Naive thymus-derived CD8-positive, alpha-beta T cell (primary cell): ENCODE data around the gene TIAM1. TPM values are rescaled to one million over a fixed set of nuclear protein-coding genes. Genes with fewer than 3 reads are reported as not detected.

Experiments
- ATAC-seq, 2 donors: fragments of 150-1000 bp; cut with Tn5 transposase in 1 of 2; sonication (Bioruptor Pico), chemical (Tn5 transposase) in 1 of 2; 1 replicate in 1 of 2; 2 replicates in 1 of 2; pipeline ENCODE4 v1.10.0; 2021; ENCODE audit warnings: mild to moderate bottlenecking in 2 of 2, moderate library complexity in 2 of 2
- POLR2A ChIA-PET: fragments of 350-600 bp; sonication (Branson Sonifier 250); formaldehyde crosslinking; loops from one replicate; lab custom pipeline; 2021; ENCODE audit warnings: antibody characterized with exemption; lab: Charles Lee
- DNase-seq, 10 donors: peaks; one replicate each; pipeline versions ENCODE4 v3.0.0 to v3.0.0-alpha.2; 2020 to 2022
- H3K27ac Mint-ChIP-seq, 10 donors: one replicate each; pipeline ENCODE4 v1.8.0; 2020 to 2022; ENCODE audit warnings: mild to moderate bottlenecking in 10 of 10, mixed read lengths in 10 of 10, moderate library complexity in 4 of 10, inconsistent platforms in 1 of 10
- H3K27me3 Mint-ChIP-seq, 5 donors: one replicate each; pipeline ENCODE4 v1.8.0; 2021 to 2022; ENCODE audit warnings: mixed read lengths in 5 of 5
- H3K36me3 Mint-ChIP-seq, 3 donors: one replicate each; pipeline ENCODE4 v1.8.0; 2020 to 2022; ENCODE audit warnings: mixed read lengths in 3 of 3, mild to moderate bottlenecking in 2 of 3, inconsistent platforms in 1 of 3
- H3K4me1 Mint-ChIP-seq, 4 donors: one replicate each; pipeline ENCODE4 v1.8.0; 2021 to 2022; ENCODE audit warnings: mixed read lengths in 4 of 4
- H3K4me3 Mint-ChIP-seq, 10 donors: one replicate each; pipeline ENCODE4 v1.8.0; 2020 to 2022; ENCODE audit warnings: mild to moderate bottlenecking in 10 of 10, mixed read lengths in 10 of 10, moderate library complexity in 6 of 10, inconsistent platforms in 1 of 10
- H3K9me3 Mint-ChIP-seq, 9 donors: one replicate each; pipeline ENCODE4 v1.8.0; 2020 to 2022; ENCODE audit warnings: mixed read lengths in 9 of 9, mild to moderate bottlenecking in 3 of 9, inconsistent platforms in 1 of 9, moderate library complexity in 1 of 9
- polyA plus RNA-seq, 3 donors: library from polyadenylated mRNA; unstranded; fragments of 300-500 nt; fragmentation: Illumina TruSeq; gene quantifications; one replicate each; pipeline ENCODE4 v1.2.3, GENCODE V29; 2021
- total RNA-seq, 8 experiments: library from RNA in 2 of 8; stranded (reverse) in 2 of 8; gene quantifications; one replicate each; pipeline ENCODE4 v1.2.3 and lab custom pipeline; 2021 to 2026

The TIAM1 gene
- total and polyA plus RNA-seq, 5 experiments from 2014 or later = 2.7 to 9.8 (median 4.0) TPM

- H3K4me3 Mint-ChIP-seq = no peak overlapping the region
- no peaks in the 10 kb centered on the region for H3K27me3 Mint-ChIP-seq
- H3K4me1 Mint-ChIP-seq = peaks cover 5 to 13% (median 10%) of the 10 kb centered on the region in 4 donors
- no peak overlapping the region for H3K27ac Mint-ChIP-seq
- no peak for DNase-seq
- no peaks in the 10 kb centered on the region for H3K9me3 Mint-ChIP-seq
- POLR2A ChIA-PET = no interaction called here
- no peak for ATAC-seq
- no peaks in the 10 kb centered on the region for H3K36me3 Mint-ChIP-seq
Observed at GRCh38 chr21:31370281-31370892, 26.3 kb upstream of the TIAM1 start.

DNA sequence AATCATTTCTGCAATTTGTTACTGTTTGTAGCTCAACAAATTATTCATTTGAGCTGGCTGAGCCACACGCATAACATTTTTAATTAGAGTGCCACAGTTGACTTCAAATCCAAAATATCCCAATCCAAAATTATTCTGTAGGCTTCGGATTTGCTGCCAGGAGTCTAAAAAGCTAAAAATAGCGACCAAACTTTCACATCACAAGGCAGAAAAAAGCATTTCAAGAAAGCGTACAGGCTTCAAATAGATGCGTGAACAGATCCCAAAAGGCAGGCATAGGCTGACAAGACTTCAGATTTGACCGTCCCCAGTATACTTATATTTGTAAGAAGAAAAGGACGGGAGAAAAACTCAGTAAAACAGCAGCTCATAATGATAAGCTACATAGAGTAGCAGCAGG, 24.3 kb upstream of the TIAM1 start:
- Mint-ChIP-seq H3K4me3 (no peak overlapping the region), H3K27me3 (no peaks in the 10 kb centered on the region), H3K9me3 (no peaks in the 10 kb centered on the region), H3K36me3 (no peaks in the 10 kb centered on the region), H3K27ac (no peak overlapping the region), H3K4me1 (peaks cover 16 to 28% (median 25%) of the 10 kb centered on the region in 4 donors)
- DNase-seq = no peak
- POLR2A ChIA-PET = no interaction called here
- ATAC-seq = no peak

DNA sequence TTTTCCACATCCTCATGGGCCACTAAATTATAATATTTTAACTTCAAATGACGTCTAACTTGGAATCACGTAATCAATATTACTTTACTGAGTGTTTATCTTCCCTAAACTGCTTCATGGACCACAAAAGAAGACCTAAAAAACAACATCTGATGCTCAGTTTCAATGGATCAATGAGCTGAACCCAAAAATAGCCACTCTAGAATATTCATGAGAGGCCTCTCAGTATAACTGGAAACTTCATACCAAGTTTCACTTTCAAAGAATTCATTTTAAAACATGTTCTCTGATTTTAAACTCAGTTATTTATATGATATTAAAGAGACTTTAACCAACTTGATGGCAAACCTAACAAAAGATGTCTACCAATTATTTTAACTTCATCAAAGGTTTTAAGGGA, 23.7 kb upstream of the TIAM1 start:
- H3K36me3 Mint-ChIP-seq = no peaks in the 10 kb centered on the region
- no peaks in the 10 kb centered on the region for H3K27me3 Mint-ChIP-seq
- no peak overlapping the region for H3K4me3 Mint-ChIP-seq
- H3K27ac Mint-ChIP-seq = no peak overlapping the region
- POLR2A ChIA-PET = no interaction called here
- peaks cover 19 to 34% (median 29%) of the 10 kb centered on the region in 4 donors for H3K4me1 Mint-ChIP-seq
- no peaks in the 10 kb centered on the region for H3K9me3 Mint-ChIP-seq
- ATAC-seq (no peak), DNase-seq (no peak)

GRCh38 chr21:31366825-31367224, 22.8 kb upstream of the TIAM1 start:
- H3K4me1 Mint-ChIP-seq = peaks cover 19 to 39% (median 32%) of the 10 kb centered on the region in 4 donors
- DNase-seq (no peak), ATAC-seq (no peak)
- no peak overlapping the region for H3K4me3 Mint-ChIP-seq
- H3K27ac Mint-ChIP-seq = peak overlapping the region in 1 of 10 donors; percentile 15
- no peaks in the 10 kb centered on the region for H3K36me3 Mint-ChIP-seq
- H3K27me3 Mint-ChIP-seq = no peaks in the 10 kb centered on the region
- POLR2A ChIA-PET = no interaction called here
- H3K9me3 Mint-ChIP-seq = no peaks in the 10 kb centered on the region

GRCh38 chr21:31364253-31364945, 20.3 kb upstream of the TIAM1 start:
- POLR2A ChIA-PET = interaction anchor here (0.6 to 2.4 kb wide), 5 partner anchors 11 to 147 kb away, joined by 3 to 9 read pairs (median 3); no protein-coding TSS in a partner anchor
- Mint-ChIP-seq H3K27ac (peak overlapping the region in 5 of 10 donors; percentile 29 to 51 (median 47)), H3K4me3 (peak overlapping the region; percentile 23 to 79 (median 68)), H3K9me3 (peaks cover 0 to 17% (median 4%) of the 10 kb centered on the region in 9 donors), H3K36me3 (peaks cover 0 to 2% (median 0%) of the 10 kb centered on the region in 3 donors), H3K27me3 (no peaks in the 10 kb centered on the region), H3K4me1 (peaks cover 19 to 39% (median 32%) of the 10 kb centered on the region in 4 donors)
- peak in 1 of 2 donors; percentile 30 for ATAC-seq
- DNase-seq = no peak

- POLR2A ChIA-PET = interaction anchor here (0.5 to 2.4 kb wide), 5 partner anchors 10 to 146 kb away, joined by 3 to 9 read pairs (median 3); no protein-coding TSS in a partner anchor
- H3K36me3 Mint-ChIP-seq = peaks cover 0 to 2% (median 0%) of the 10 kb centered on the region in 3 donors
- peak overlapping the region; percentile 23 to 79 (median 68) for H3K4me3 Mint-ChIP-seq
- peaks cover 0 to 21% (median 6%) of the 10 kb centered on the region in 9 donors for H3K9me3 Mint-ChIP-seq
- ATAC-seq = peak; percentile 42 to 59
- peak in 3 of 10 donors; percentile 31 to 50 (median 48) for DNase-seq
- no peaks in the 10 kb centered on the region for H3K27me3 Mint-ChIP-seq
- H3K27ac Mint-ChIP-seq = peak overlapping the region in 6 of 10 donors; percentile 11 to 51 (median 30)
- peaks cover 19 to 39% (median 32%) of the 10 kb centered on the region in 4 donors for H3K4me1 Mint-ChIP-seq
Observed at GRCh38 chr21:31363720-31364119, 19.7 kb upstream of the TIAM1 start.

DNA sequence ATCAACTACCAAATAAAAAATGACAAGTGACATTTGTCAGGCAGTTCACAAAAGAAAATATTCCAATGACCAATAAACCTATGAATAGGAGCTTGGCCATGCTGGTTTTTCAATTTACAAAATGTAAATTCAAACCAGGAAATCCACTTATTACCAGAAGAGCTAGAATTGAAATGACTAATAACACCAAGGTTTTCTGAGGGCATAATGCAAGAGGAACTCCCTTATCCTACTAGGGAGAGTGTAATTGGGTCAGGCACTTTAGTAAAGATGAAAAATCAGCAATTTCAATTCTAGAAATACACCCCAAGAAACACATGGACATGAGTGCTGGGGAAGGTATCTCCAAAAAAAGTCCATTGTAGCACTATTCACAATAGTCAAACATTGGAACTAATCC, 16.7 kb upstream of the TIAM1 start:
- no peaks in the 10 kb centered on the region for H3K27me3 Mint-ChIP-seq
- POLR2A ChIA-PET = no interaction called here

DNA sequence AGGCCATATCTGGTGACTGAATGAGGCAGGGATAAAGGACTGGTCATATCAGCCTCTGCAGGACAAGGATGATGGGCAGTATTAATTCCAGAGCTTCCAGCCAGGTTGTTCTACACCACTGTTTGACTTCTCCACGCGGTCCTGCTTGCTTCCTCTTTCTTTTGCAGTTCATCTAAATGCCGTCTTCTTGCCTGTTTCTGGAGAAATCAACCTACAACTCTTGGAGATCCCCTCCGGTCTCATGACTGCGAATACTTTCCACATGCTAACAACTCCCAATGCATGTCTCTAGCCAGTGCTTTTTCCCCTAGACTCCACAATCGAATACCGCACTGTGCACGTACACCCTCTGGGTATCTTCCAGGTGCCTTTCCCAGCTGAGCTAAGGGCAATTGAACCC, 14.1 kb upstream of the TIAM1 start:
- Mint-ChIP-seq H3K4me3 (no peak overlapping the region), H3K9me3 (peaks cover 0 to 21% (median 6%) of the 10 kb centered on the region in 9 donors), H3K27ac (no peak overlapping the region), H3K36me3 (peaks cover 0 to 2% (median 0%) of the 10 kb centered on the region in 3 donors), H3K4me1 (peaks cover 15 to 34% (median 32%) of the 10 kb centered on the region in 4 donors), H3K27me3 (no peaks in the 10 kb centered on the region)
- no peak for DNase-seq
- no peak for ATAC-seq
- POLR2A ChIA-PET = no interaction called here

More for the DNA sequence above, 16.7 kb upstream of the TIAM1 start:
- Mint-ChIP-seq H3K27ac (peak overlapping the region in 1 of 10 donors; percentile 31), H3K36me3 (peaks cover 0 to 2% (median 0%) of the 10 kb centered on the region in 3 donors), H3K4me3 (no peak overlapping the region), H3K9me3 (peaks cover 0 to 21% (median 6%) of the 10 kb centered on the region in 9 donors), H3K4me1 (peaks cover 20 to 34% (median 32%) of the 10 kb centered on the region in 4 donors)
- no peak for ATAC-seq
- DNase-seq = no peak

- Mint-ChIP-seq H3K36me3 (peaks cover 0 to 2% (median 0%) of the 10 kb centered on the region in 3 donors), H3K4me1 (peaks cover 15 to 39% (median 33%) of the 10 kb centered on the region in 4 donors), H3K27ac (peak overlapping the region in 4 of 10 donors; percentile 12 to 83 (median 26)), H3K4me3 (no peak overlapping the region), H3K27me3 (no peaks in the 10 kb centered on the region), H3K9me3 (peaks cover 0 to 21% (median 6%) of the 10 kb centered on the region in 9 donors)
- ATAC-seq = no peak
- POLR2A ChIA-PET = no interaction called here
- DNase-seq = no peak
Observed at GRCh38 chr21:31356440-31356839, 12.4 kb upstream of the TIAM1 start.

- H3K27me3 Mint-ChIP-seq = no peaks in the 10 kb centered on the region
- ATAC-seq (peak; percentile 90 to 93), DNase-seq (peak; percentile 20 to 85 (median 70))
- POLR2A ChIA-PET = interaction anchor here (0.9 to 2.1 kb wide), 2 partner anchors 9 to 204 kb away, joined by 3 to 9 read pairs; no protein-coding TSS in a partner anchor
- peaks cover 15 to 43% (median 33%) of the 10 kb centered on the region in 4 donors for H3K4me1 Mint-ChIP-seq
- H3K4me3 Mint-ChIP-seq = peak overlapping the region; percentile 20 to 72 (median 56)
- peak overlapping the region; percentile 26 to 93 (median 70) for H3K27ac Mint-ChIP-seq
- peaks cover 0 to 15% (median 4%) of the 10 kb centered on the region in 9 donors for H3K9me3 Mint-ChIP-seq
- H3K36me3 Mint-ChIP-seq = peaks cover 0 to 2% (median 0%) of the 10 kb centered on the region in 3 donors
Observed at GRCh38 chr21:31354604-31355443, 10.8 kb upstream of the TIAM1 start.

GRCh38 chr21:31354122-31354521, 10.1 kb upstream of the TIAM1 start:
- POLR2A ChIA-PET = interaction anchor here (0.7 to 2.1 kb wide), 3 partner anchors 10 to 205 kb away, joined by 3 to 9 read pairs (median 8); no protein-coding TSS in a partner anchor
- no peak for ATAC-seq

More at GRCh38 chr21:31354122-31354521, 10.1 kb upstream of the TIAM1 start:
- no peak for DNase-seq
- H3K36me3 Mint-ChIP-seq = peaks cover 0 to 2% (median 0%) of the 10 kb centered on the region in 3 donors
- H3K9me3 Mint-ChIP-seq = peaks cover 0 to 8% (median 0%) of the 10 kb centered on the region in 9 donors
- H3K4me3 Mint-ChIP-seq = peak overlapping the region in 9 of 10 donors; percentile 25 to 72 (median 56)
- peaks cover 15 to 43% (median 33%) of the 10 kb centered on the region in 4 donors for H3K4me1 Mint-ChIP-seq
- H3K27ac Mint-ChIP-seq = peak overlapping the region in 9 of 10 donors; percentile 26 to 93 (median 61)
- H3K27me3 Mint-ChIP-seq = no peaks in the 10 kb centered on the region
